C4-2B (cell line): ENCODE results near the gene AOC1.

Experiments used
- ZFX ChIP-seq: fragments of 450-650 bp; IDR thresholded peaks from 2 replicates; pipeline ENCODE4 v1.6.1; 2017
- TF ChIP-seq, protein P1 (sequence below): fragments of 450-650 bp; conservative IDR thresholded peaks from 2 replicates; pipeline ENCODE4 v1.5.1; 2017; ENCODE audit warnings: mild to moderate bottlenecking

DNA sequence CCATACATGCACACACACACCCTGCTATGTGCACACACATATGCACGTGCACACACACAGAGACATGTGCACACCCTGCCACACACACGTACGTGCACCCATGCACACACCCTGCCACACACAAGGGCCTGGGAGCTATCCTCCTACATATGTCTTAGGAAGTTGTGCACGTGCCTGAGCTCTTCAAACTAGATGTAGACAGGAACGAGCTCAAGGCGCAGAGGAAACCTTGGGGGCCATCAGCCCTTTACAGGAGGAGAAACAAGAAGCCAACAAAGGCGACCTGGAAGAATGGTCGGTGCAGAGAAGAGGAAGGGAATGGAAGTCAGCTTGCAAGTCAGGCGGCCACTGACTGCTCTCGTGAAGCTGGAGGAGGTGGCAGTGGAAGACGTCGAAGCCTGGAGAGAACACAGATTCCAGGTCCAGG is 58.7 kb downstream of the AOC1 start:
- TF ChIP-seq, protein P1, sequence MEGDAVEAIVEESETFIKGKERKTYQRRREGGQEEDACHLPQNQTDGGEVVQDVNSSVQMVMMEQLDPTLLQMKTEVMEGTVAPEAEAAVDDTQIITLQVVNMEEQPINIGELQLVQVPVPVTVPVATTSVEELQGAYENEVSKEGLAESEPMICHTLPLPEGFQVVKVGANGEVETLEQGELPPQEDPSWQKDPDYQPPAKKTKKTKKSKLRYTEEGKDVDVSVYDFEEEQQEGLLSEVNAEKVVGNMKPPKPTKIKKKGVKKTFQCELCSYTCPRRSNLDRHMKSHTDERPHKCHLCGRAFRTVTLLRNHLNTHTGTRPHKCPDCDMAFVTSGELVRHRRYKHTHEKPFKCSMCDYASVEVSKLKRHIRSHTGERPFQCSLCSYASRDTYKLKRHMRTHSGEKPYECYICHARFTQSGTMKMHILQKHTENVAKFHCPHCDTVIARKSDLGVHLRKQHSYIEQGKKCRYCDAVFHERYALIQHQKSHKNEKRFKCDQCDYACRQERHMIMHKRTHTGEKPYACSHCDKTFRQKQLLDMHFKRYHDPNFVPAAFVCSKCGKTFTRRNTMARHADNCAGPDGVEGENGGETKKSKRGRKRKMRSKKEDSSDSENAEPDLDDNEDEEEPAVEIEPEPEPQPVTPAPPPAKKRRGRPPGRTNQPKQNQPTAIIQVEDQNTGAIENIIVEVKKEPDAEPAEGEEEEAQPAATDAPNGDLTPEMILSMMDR, result no peak
- TF ChIP-seq ZFX, result no peak
